GM20431 (cell line): ENCODE measurements around the gene LCP1.

Experiments
- in situ Hi-C: fragments of 300-500 bp; cut with MseI, MboI; formaldehyde crosslinking; loops from one replicate; pipeline ENCODE4 v1.15.0; 2020; ENCODE audit warnings: low sequenced_read_pairs; ENCODE audit not compliant: unreplicated experiment

LCP1 gene

GRCh38 chr13:46134494-46134893 is 47.5 kb downstream of the LCP1 start:
- in situ Hi-C loops, result no loop called here

- in situ Hi-C loops, result no loop called here
These were observed 49.9 kb downstream of the LCP1 start for GRCh38 chr13:46132109-46132508.

GRCh38 chr13:46131705-46132104 is 50.3 kb downstream of the LCP1 start:
- in situ Hi-C loops, result no loop called here

GRCh38 chr13:46129955-46130618 is 51.9 kb downstream of the LCP1 start:
- in situ Hi-C loops, result no loop called here

- in situ Hi-C loops, result no loop called here
These were observed 52.9 kb downstream of the LCP1 start for GRCh38 chr13:46129124-46129523.

GRCh38 chr13:46127358-46128023 is 54.5 kb downstream of the LCP1 start:
- in situ Hi-C loops, result no loop called here

GRCh38 chr13:46126552-46127357 is 55.2 kb downstream of the LCP1 start:
- in situ Hi-C loops, result no loop called here

GRCh38 chr13:46126056-46126455 is 55.9 kb downstream of the LCP1 start:
- in situ Hi-C loops, result no loop called here

- in situ Hi-C loops, result no loop called here
These were observed 56.7 kb downstream of the LCP1 start for GRCh38 chr13:46124967-46125933.

- in situ Hi-C loops, result no loop called here
These were observed 57.4 kb downstream of the LCP1 start for GRCh38 chr13:46124531-46124966.

- in situ Hi-C loops, result no loop called here
These were observed 59.7 kb downstream of the LCP1 start for GRCh38 chr13:46122304-46122703.

GRCh38 chr13:46121597-46122163 is 60.3 kb downstream of the LCP1 start:
- in situ Hi-C loops, result no loop called here

GRCh38 chr13:46121033-46121432 is 60.9 kb downstream of the LCP1 start:
- in situ Hi-C loops, result no loop called here

- in situ Hi-C loops, result no loop called here
These were observed 61.9 kb downstream of the LCP1 start for GRCh38 chr13:46119883-46120614.

- in situ Hi-C loops, result no loop called here
These were observed 65.1 kb downstream of the LCP1 start for GRCh38 chr13:46116653-46117502.

GRCh38 chr13:46114613-46115012 is 67.4 kb downstream of the LCP1 start:
- in situ Hi-C loops, result no loop called here

- in situ Hi-C loops, result no loop called here
These were observed 68.4 kb downstream of the LCP1 start for GRCh38 chr13:46113596-46113995.

GRCh38 chr13:46111151-46111550 is 70.8 kb downstream of the LCP1 start:
- in situ Hi-C loops, result no loop called here
